ENCODE measurements around the gene METTL23.

Gene METTL23

DNA sequence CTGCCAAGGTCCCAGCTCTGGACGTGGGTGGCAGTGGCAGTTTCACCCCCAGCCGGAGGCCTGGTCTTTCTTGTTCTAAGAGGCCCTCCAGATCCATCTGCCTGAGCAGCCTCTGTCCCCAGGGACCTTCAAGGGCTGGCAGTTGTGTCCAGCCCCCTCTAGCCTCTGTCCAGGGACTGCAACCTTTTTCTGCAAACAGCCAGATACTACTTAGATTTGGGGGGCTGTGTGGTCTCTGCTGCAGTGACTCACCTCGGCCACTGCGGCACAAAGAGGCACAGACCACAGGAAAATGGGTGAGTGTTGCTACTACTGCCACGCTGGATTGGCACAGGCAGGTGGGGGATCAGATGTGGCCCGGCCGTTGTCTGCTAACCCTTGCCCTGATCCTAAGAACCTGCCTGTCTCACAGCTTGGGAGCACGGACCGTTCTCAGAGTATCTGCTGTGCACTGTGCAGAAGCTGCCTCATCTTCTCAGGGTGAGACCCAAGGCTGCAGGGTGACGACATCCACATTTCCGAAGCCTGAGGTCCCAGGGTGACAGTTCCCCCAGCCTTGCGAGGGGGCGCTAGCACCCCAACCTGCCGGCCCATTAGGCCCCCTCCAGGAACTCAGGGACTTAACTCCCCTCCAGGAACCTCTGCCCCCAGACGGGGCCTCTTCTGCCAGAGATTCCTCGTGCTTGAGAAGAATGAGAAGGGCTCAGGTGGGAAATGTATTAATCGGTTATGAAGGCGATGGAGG lies 43.5 kb upstream of the METTL23 start:
- DNase-seq (ENCODE audit: low read depth): no peak
- no peak for TF ChIP-seq CTCF (conservative IDR thresholded peaks at IDR 0.05; ENCODE audit: low read length)

DNA sequence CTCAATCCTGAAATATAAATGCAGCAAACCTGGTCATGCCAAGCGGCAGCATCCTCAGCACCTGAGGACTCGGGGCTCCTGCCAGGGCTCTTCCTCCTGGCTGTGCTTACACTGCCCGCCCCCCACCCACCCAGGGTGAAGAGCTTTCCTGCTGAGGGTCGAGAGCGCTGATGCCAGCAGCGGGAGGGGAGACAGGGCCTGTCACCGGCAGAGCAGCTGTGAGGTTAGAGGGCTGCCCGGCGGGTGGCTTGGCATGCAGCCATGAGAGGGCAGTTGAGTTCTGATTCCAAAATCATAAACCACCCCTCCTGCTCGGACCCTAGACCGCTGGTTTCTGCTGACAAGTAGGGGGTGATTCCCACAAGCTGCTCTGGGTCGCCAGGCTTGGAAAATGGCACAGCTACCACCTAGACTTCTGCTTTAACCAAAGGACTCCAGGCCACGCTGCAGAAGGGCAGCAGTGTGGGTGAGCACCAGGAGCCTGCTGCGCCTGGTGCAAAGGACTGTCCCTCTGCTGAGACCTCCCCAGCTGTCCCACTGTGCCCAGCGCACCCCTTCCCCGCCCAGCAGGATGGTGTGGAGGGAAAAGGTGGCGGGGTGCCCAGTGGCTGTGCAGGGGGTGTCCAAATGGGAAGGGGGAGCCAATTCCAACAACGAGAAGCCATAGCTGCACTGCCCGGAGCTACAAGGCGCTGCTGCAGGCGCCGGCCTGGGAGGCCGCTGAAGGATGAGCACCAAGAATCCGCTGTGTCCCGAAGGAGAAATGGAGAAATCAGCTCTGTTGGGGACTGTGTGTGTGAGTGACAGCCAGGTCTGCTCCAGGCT lies 42.5 kb upstream of the METTL23 start:
- DNase-seq (ENCODE audit: low read depth): no peak
- TF ChIP-seq CTCF (conservative IDR thresholded peaks at IDR 0.05; ENCODE audit: low read length): no peak
- H3K4me3 ChIP-seq (ENCODE audit: low read length): no peak overlapping the region

More for the DNA sequence above, 43.5 kb upstream of the METTL23 start:
- no peak overlapping the region for H3K4me3 ChIP-seq (ENCODE audit: low read length)

GRCh38 chr17:76684756-76685155 lies 41.9 kb upstream of the METTL23 start:
- TF ChIP-seq CTCF (conservative IDR thresholded peaks at IDR 0.05; ENCODE audit: low read length): no peak
- DNase-seq (ENCODE audit: low read depth): no peak

DNA sequence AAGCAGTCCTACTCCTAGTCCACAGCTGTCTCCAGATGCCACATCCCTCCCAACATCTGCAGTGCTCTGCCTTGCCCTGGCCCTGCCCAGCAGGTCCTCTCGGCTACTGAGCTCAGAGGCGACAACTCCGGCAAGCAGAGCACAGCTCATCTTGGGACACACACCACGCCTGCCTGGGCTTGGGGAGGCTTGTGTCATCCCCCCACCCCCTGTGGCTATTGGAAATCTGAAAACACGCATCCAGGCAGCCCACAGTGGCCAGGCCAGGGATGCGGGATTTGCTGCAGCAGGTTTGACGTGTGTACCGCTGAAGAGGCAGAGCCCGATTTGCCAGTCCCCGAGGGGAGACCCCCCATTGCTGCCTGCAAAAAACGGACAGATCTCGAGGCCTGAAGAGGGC lies 41.3 kb upstream of the METTL23 start:
- no peak for DNase-seq (ENCODE audit: low read depth)
- no peak for TF ChIP-seq CTCF (conservative IDR thresholded peaks at IDR 0.05; ENCODE audit: low read length)

More at GRCh38 chr17:76684756-76685155, 41.9 kb upstream of the METTL23 start:
- no peak overlapping the region for H3K4me3 ChIP-seq (ENCODE audit: low read length)

GRCh38 chr17:76685846-76686245 lies 40.8 kb upstream of the METTL23 start:
- DNase-seq (ENCODE audit: low read depth): no peak
- TF ChIP-seq CTCF (conservative IDR thresholded peaks at IDR 0.05; ENCODE audit: low read length): no peak
- H3K4me3 ChIP-seq (ENCODE audit: low read length): no peak overlapping the region

More for the DNA sequence above, 41.3 kb upstream of the METTL23 start:
- H3K4me3 ChIP-seq (ENCODE audit: low read length): no peak overlapping the region

DNA sequence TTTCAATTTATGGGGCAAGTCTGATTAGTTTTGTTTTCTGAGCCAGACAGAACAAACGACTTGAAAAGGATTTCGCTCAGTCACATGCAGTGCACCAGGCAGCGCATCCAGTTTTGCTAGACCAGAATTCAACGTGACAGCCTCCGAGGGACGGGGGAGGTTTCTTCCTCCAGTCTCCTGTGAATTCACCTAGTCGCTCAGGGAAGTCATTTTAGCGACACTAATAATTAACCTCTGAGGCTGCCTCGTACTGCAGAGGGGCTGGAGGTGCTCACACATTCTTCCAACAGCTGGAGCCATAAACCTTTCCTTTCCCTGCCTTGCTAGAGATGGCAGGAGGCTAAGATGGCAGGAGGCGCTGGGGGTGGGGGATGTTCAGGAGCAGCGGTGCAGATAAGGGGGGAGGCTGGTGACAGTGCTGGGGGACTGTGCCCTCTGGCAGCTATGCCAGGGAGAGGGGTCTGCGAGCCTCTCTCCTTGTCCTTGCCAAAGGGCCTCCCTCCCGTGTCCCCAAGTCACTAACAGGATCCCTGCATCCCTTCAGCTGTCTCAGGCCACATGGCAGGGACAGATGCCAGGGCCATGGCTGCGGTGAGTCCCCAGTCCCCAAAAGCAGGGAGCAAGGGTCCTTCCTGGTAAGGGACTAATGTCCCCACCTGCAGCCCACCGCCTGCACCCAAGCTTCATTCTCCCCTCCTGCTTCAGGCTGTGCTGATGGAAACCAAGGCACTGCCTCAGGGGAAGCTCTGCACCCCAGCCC lies 39.9 kb upstream of the METTL23 start:
- no peak for DNase-seq (ENCODE audit: low read depth)
- TF ChIP-seq CTCF (conservative IDR thresholded peaks at IDR 0.05; ENCODE audit: low read length): no peak
- H3K4me3 ChIP-seq (ENCODE audit: low read length): no peak overlapping the region

All from AG10803 (cell line).